Fibroblast of lung (primary cell): ENCODE data around the gene P2RY8. TPM values are rescaled to one million over a fixed set of nuclear protein-coding genes. Genes with fewer than 3 reads are reported as not detected.

Experiments
- DNase-seq, 2 donors: peaks; one replicate each; pipeline versions ENCODE4 v3.0.0 to v3.0.0-alpha.2; 2010; ENCODE audit warnings: low read depth in 2 of 2
- H2AFZ ChIP-seq: 2 replicates; pipeline ENCODE4 v1.5.1; 2012; ENCODE audit warnings: low read length, control low read depth, inconsistent platforms
- H3K27ac ChIP-seq: 2 replicates; pipeline ENCODE4 v1.5.1; 2011; ENCODE audit warnings: low read length, control low read depth; ENCODE audit not compliant: insufficient read depth
- H3K27me3 ChIP-seq: 2 replicates; pipeline ENCODE4 v1.5.1; 2011; ENCODE audit warnings: mild to moderate bottlenecking, low read length; ENCODE audit not compliant: control insufficient read depth, insufficient read depth
- H3K36me3 ChIP-seq: 2 replicates; pipeline ENCODE4 v1.5.1; 2011; ENCODE audit warnings: low read length; ENCODE audit not compliant: control insufficient read depth, insufficient read depth
- H3K4me1 ChIP-seq: 2 replicates; pipeline ENCODE4 v1.5.1; 2011; ENCODE audit warnings: low read length; ENCODE audit not compliant: control insufficient read depth, insufficient read depth; ENCODE audit errors: extremely low read depth
- H3K4me2 ChIP-seq: 2 replicates; pipeline ENCODE4 v1.5.1; 2011; ENCODE audit warnings: low read length, control low read depth; ENCODE audit not compliant: insufficient read depth; ENCODE audit errors: extremely low read depth
- H3K4me3 ChIP-seq, 4 experiments: fragments of 200-600 bp in 1 of 4; sonication (generic) in 1 of 4; replicated peaks in 1 of 4; 2 replicates each; pipeline ENCODE4 v1.5.1; 2011 to 2016; ENCODE audit warnings: low read length in 4 of 4, low read depth in 3 of 4, mild to moderate bottlenecking in 3 of 4, control low read depth in 2 of 4, inconsistent platforms in 1 of 4, mixed read lengths in 1 of 4; ENCODE audit not compliant: insufficient read depth in 1 of 4; ENCODE audit errors: control extremely low read depth in 1 of 4
- H3K79me2 ChIP-seq: 2 replicates; pipeline ENCODE4 v1.5.1; 2012; ENCODE audit warnings: mild to moderate bottlenecking, low read length, inconsistent platforms; ENCODE audit not compliant: control insufficient read depth, insufficient read depth
- H3K9ac ChIP-seq: 2 replicates; pipeline ENCODE4 v1.5.1; 2011; ENCODE audit warnings: mild to moderate bottlenecking, low read length, control low read depth; ENCODE audit not compliant: insufficient read depth
- H3K9me3 ChIP-seq: 2 replicates; pipeline ENCODE4 v1.5.1; 2012; ENCODE audit warnings: low read depth, low read length; ENCODE audit not compliant: control insufficient read depth, insufficient read depth
- H4K20me1 ChIP-seq: 2 replicates; pipeline ENCODE4 v1.5.1; 2011; ENCODE audit warnings: low read length; ENCODE audit not compliant: control insufficient read depth, insufficient read depth; ENCODE audit errors: extremely low read depth
- CTCF ChIP-seq, 2 donors: IDR thresholded peaks in 1 of 2; conservative IDR thresholded peaks in 1 of 2; 1 replicate in 1 of 2; 2 replicates in 1 of 2; pipeline ENCODE4 v1.5.1; 2011 to 2012; ENCODE audit warnings: low read length in 2 of 2, control low read depth in 1 of 2, inconsistent platforms in 1 of 2, low read depth in 1 of 2, mild to moderate bottlenecking in 1 of 2
- EZH2 ChIP-seq: IDR thresholded peaks from 2 replicates; pipeline ENCODE4 v1.5.1; 2012; ENCODE audit warnings: low read length, control low read depth, mild to moderate bottlenecking; ENCODE audit errors: missing control alignments
- polyA plus RNA-seq, 2 donors: library from polyadenylated mRNA; depleted of rRNA in 1 of 2; stranded (reverse) in 1 of 2; unstranded in 1 of 2; fragments of >200 nt; gene quantifications; 2 replicates each; pipeline ENCODE4 v1.2.1, GENCODE V29; 2011 to 2012; ENCODE audit warnings: missing spikeins in 1 of 2
- total RNA-seq: library from RNA; depleted of rRNA; stranded (reverse); fragments of >200 nt; gene quantifications from 2 replicates; pipeline ENCODE4 v1.2.1, GENCODE V29; 2014

P2RY8 gene
- total and polyA plus RNA-seq, 2 donors (not counting 1 experiment from before 2014, with no cell fraction given): not detected

GRCh38 chrX:1555370-1555769, 18.4 kb upstream of the P2RY8 start:
- Histone ChIP-seq H3K9me3 (no peaks in the 10 kb centered on the region), H3K4me1 (no peaks in the 10 kb centered on the region), H3K4me3 (no peak overlapping the region), H3K27me3 (no peaks in the 10 kb centered on the region), H4K20me1 (no peaks in the 10 kb centered on the region), H3K4me2 (no peak overlapping the region), H3K27ac (no peak overlapping the region), H2AFZ (no peak overlapping the region), H3K9ac (no peak overlapping the region), H3K79me2 (no peaks in the 10 kb centered on the region), H3K36me3 (no peaks in the 10 kb centered on the region)
- no peak for DNase-seq
- TF ChIP-seq EZH2 (no peak), CTCF (conservative IDR thresholded peaks at IDR 0.05 in 1 of 2, IDR thresholded peaks at IDR 0.05 in 1 of 2; ENCODE audit: low read depth in 1 of 2, low read length in 2 of 2) (no peak)

GRCh38 chrX:1554469-1555210, 17.7 kb upstream of the P2RY8 start:
- Histone ChIP-seq H3K9ac (no peak overlapping the region), H3K9me3 (no peaks in the 10 kb centered on the region)

GRCh38 chrX:1551959-1552546, 15.1 kb upstream of the P2RY8 start:
- H3K9ac ChIP-seq: no peak overlapping the region
- H3K36me3 ChIP-seq: no peaks in the 10 kb centered on the region
- H2AFZ ChIP-seq: no peak overlapping the region
- H4K20me1 ChIP-seq: no peaks in the 10 kb centered on the region
- H3K27ac ChIP-seq: no peak overlapping the region
- no peak for DNase-seq
- H3K27me3 ChIP-seq: no peaks in the 10 kb centered on the region
- no peak overlapping the region for H3K4me2 ChIP-seq
- H3K9me3 ChIP-seq: no peaks in the 10 kb centered on the region
- H3K4me1 ChIP-seq: no peaks in the 10 kb centered on the region
- H3K79me2 ChIP-seq: no peaks in the 10 kb centered on the region
- H3K4me3 ChIP-seq: no peak overlapping the region
- TF ChIP-seq CTCF (conservative IDR thresholded peaks at IDR 0.05 in 1 of 2, IDR thresholded peaks at IDR 0.05 in 1 of 2; ENCODE audit: low read depth in 1 of 2, low read length in 2 of 2) (no peak), EZH2 (no peak)

More at GRCh38 chrX:1554469-1555210, 17.7 kb upstream of the P2RY8 start:
- Histone ChIP-seq H3K36me3 (no peaks in the 10 kb centered on the region), H3K4me1 (no peaks in the 10 kb centered on the region), H3K27me3 (no peaks in the 10 kb centered on the region), H3K4me3 (no peak overlapping the region), H2AFZ (no peak overlapping the region), H3K79me2 (no peaks in the 10 kb centered on the region), H3K27ac (no peak overlapping the region), H3K4me2 (no peak overlapping the region), H4K20me1 (no peaks in the 10 kb centered on the region)
- no peak for TF ChIP-seq CTCF (conservative IDR thresholded peaks at IDR 0.05 in 1 of 2, IDR thresholded peaks at IDR 0.05 in 1 of 2; ENCODE audit: low read depth in 1 of 2, low read length in 2 of 2)
- TF ChIP-seq EZH2: no peak
- DNase-seq: no peak
